ENCODE data around the gene WHRN.

WHRN gene

GRCh38 chr9:114461468-114461867 is 43.8 kb downstream of the WHRN start:
- TF ChIP-seq TAF1 (IDR thresholded peaks at IDR 0.05; ENCODE audit: borderline replicate concordance, insufficient read depth, low read length): no peak
- TF ChIP-seq POLR2AphosphoS5 (IDR thresholded peaks at IDR 0.05; ENCODE audit: low read depth, low read length): no peak
- no peak for TF ChIP-seq SIN3A (IDR thresholded peaks at IDR 0.05; ENCODE audit: borderline replicate concordance, insufficient read depth, low read length)
- no peak for TF ChIP-seq FOXP2 (optimal IDR thresholded peaks at IDR 0.05; ENCODE audit: borderline replicate concordance, extremely low read depth, extremely low read length, insufficient read depth)
- no peak for TF ChIP-seq REST (IDR thresholded peaks at IDR 0.05; ENCODE audit: insufficient read depth in 1 of 2, low read depth in 2 of 2, low read length in 2 of 2)

DNA sequence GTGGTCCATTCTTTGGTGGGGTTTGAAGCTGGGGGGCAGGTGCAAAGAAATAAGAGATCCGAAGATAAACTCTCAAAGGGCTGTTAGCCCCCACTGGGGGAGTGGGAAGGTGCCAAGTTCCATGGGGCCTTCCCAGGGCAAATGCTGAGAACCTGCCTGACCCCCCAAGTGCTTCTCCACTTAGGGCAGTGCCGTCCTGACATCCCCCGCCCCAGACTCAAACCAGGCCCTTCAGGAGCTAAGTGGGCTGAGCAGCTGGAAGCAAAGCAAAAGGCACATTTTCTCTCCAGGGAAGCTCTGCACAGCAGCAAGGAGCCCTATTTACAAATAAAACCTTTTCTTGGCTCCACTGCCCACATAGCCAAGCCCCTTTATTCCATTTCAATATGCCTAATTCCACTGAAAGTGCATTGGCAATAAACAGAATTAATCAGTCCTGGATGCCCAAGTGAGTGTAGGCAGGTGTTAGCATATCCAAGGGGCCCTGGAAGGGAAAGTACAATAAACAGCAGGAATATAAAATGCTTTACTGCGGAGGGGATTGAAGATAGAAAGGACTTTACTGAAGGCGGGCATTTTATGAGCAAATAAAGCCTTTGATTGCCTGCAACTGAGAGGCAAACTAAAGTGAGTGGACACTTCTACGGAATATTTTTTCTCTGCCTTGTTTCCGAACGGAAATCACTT is 44.6 kb downstream of the WHRN start:
- TF ChIP-seq FOXP2 (optimal IDR thresholded peaks at IDR 0.05; ENCODE audit: borderline replicate concordance, extremely low read depth, extremely low read length, insufficient read depth) (no peak), POLR2AphosphoS5 (IDR thresholded peaks at IDR 0.05; ENCODE audit: low read depth, low read length) (no peak), TAF1 (IDR thresholded peaks at IDR 0.05; ENCODE audit: borderline replicate concordance, insufficient read depth, low read length) (no peak), REST (IDR thresholded peaks at IDR 0.05; ENCODE audit: insufficient read depth in 1 of 2, low read depth in 2 of 2, low read length in 2 of 2) (no peak), SIN3A (IDR thresholded peaks at IDR 0.05; ENCODE audit: borderline replicate concordance, insufficient read depth, low read length) (no peak)

DNA sequence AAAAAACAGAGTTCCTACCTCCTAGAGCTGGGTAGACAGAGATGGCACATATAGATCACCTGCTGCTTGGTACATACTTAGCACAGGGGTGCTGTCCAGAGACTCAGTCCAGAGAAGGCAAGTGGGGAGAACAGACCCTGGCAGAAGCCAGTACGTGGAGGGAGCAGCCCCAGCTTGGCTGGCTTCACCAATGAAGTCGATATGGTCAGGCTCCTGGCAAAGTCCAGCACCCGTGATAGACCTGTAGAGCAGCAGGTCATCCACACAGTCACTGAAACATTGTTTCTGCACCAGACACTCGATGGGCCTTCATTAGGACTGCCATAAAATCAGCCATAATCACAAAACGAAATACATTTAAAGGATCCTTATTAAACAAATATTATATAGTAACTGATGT is 45.8 kb downstream of the WHRN start:
- TF ChIP-seq FOXP2 (optimal IDR thresholded peaks at IDR 0.05; ENCODE audit: borderline replicate concordance, extremely low read depth, extremely low read length, insufficient read depth): no peak
- TF ChIP-seq TAF1 (IDR thresholded peaks at IDR 0.05; ENCODE audit: borderline replicate concordance, insufficient read depth, low read length): no peak
- no peak for TF ChIP-seq REST (IDR thresholded peaks at IDR 0.05; ENCODE audit: insufficient read depth in 1 of 2, low read depth in 2 of 2, low read length in 2 of 2)
- no peak for TF ChIP-seq SIN3A (IDR thresholded peaks at IDR 0.05; ENCODE audit: borderline replicate concordance, insufficient read depth, low read length)
- TF ChIP-seq POLR2AphosphoS5 (IDR thresholded peaks at IDR 0.05; ENCODE audit: low read depth, low read length): no peak

DNA sequence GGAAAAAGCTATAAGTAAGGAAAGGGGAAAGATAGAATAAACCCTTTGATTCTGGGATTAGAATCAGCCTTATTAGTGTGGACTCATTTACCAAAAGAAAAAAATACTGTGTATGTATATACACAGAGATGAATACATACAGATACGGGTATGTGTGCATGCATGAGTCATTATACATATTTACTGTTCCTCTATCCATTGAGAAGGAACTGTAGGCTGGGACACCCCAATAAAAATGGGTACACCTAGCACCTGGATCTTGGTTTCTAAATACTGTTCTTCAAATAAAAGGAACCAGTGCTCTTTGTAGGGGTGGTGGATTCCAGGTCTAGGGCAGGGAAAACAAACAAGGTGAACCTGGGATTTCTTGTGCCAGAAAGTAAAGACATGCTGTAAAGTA is 48.3 kb downstream of the WHRN start:
- TF ChIP-seq SIN3A (IDR thresholded peaks at IDR 0.05; ENCODE audit: borderline replicate concordance, insufficient read depth, low read length) (no peak), REST (IDR thresholded peaks at IDR 0.05; ENCODE audit: insufficient read depth in 1 of 2, low read depth in 2 of 2, low read length in 2 of 2) (no peak), TAF1 (IDR thresholded peaks at IDR 0.05; ENCODE audit: borderline replicate concordance, insufficient read depth, low read length) (no peak), POLR2AphosphoS5 (IDR thresholded peaks at IDR 0.05; ENCODE audit: low read depth, low read length) (no peak), FOXP2 (optimal IDR thresholded peaks at IDR 0.05; ENCODE audit: borderline replicate concordance, extremely low read depth, extremely low read length, insufficient read depth) (no peak)
